MV-4-11 (cell line): Measurements from ENCODE around the gene ATP8A2.
A peak's percentile ranks its signal among the peaks of the same experiment; 100 is the strongest.

Experiments used
- DNase-seq: peaks from one replicate; lab custom pipeline; 2025; lab: John Stamatoyannopoulos, UW

Gene ATP8A2

GRCh38 chr13:25882466-25883357 lies 510.9 kb downstream of the ATP8A2 start:
- no peak for DNase-seq

DNA sequence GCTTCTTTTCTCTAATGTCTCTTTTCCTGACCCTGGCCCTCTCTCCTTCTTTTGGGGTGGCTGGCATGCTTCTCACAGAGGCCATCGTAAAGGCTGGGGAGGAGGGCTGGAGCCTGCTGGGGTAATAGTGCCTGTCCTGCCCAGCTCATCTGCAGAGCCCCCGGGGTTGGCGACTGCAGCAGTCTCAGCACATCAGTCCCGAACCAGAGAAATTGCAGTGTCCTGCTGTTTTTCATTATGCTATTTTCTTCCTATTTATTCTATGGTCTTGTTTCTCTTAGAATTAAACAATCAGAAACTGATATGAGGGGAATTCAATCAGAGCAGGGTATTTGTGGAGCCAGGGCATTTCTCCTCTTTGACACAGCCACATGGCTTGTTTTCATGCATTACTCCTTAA lies 513.6 kb downstream of the ATP8A2 start:
- DNase-seq: no peak

- DNase-seq: no peak
Observed at GRCh38 chr13:25886438-25887214, 514.9 kb downstream of the ATP8A2 start.

DNA sequence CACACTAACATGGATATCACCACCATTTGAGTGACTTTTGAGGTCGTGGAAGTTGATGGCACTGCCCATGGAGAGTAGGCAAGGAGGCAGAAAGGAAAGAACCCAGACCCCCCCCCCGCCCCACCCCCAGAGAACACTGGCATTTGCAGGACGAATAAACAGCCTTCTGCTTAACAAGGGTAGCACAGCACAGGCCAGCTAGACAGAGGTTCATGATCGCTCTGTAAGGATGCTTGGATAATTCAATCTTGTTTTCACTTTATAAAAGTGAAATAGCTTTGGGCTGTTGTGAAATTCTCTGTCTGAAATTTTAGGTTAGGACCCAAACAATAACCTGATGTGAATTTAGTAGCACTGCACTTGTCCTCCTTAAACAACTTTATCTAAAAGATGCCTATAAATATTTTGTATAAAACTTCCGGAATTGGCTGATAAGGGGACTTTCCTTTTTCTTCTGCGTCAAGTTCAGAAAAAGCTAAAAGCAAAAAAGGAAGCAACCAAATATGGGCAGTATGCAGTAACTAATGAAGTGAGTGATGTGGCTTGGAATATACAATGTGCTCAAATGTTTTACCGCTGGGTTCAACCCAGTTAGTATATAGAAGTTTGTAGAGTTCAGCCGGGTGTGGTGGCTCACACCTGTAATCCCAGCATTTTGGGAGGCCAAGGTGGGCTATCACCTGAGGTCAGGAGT lies 516.3 kb downstream of the ATP8A2 start:
- no peak for DNase-seq

GRCh38 chr13:25890671-25891212 lies 519.0 kb downstream of the ATP8A2 start:
- DNase-seq: no peak

GRCh38 chr13:25898991-25899390 lies 527.2 kb downstream of the ATP8A2 start:
- no peak for DNase-seq

GRCh38 chr13:25899464-25899863 lies 527.7 kb downstream of the ATP8A2 start:
- DNase-seq: no peak

DNA sequence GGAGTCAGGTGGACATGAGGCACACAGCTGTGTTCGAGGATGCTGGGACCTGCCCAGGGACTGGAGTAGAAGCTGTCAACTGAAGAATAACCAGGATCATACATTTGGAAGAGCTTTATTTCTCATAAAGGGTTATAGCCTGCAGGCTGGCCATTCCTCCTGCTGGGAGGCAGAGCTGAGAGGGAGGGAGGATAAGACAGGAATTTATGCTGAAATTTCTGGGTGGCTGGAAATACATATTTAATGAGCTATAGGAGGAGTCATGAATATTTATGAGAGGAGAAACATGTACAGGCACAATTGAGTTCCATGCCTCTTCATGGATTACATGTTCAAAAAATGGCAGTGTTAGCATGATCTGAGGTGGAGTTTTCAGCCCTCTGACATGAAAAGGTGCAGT lies 528.2 kb downstream of the ATP8A2 start:
- no peak for DNase-seq

DNA sequence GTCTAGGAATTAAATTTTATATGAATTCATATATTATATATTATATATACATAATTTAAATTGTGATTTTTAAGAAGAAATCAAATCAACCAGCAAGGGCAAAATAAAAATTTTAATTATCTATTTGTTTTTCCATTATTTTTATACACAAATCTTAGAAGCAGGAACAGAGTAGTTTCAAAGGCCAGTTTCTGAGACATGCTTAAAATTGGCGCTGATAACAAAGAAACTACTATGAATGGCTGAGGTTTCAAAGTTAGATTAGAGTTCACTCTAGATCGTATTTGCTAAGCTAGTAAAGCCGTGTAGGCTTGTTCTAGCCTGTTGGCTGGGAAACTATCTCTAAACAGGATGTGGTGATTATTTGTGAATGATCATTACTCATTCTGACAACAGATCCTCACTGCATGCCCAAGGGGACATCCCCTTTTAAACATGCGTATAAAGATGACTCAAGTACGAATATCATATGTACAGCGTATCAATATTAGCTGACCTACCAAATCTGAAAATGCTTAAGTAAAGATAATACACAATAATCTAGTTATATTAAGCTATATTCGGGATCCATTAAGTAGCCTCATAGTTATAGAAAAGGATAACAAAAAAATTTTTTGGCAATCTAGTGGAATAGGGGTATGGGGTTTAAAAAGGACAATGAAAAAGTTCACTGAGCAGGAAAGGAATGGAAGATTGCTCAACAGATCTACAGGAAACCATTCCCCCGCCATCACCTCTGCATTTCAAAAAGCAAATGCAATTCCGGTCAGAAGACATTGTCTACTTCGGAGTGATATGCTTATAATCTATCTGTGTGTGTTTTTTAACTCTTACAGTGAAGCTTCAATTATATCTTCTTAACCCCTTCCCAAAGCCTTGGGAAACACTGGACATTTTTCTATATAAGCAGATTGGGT lies 529.9 kb downstream of the ATP8A2 start:
- peak; percentile 79 for DNase-seq

GRCh38 chr13:25902455-25902854 lies 530.7 kb downstream of the ATP8A2 start:
- no peak for DNase-seq

GRCh38 chr13:25902891-25903341 lies 531.1 kb downstream of the ATP8A2 start:
- no peak for DNase-seq

DNA sequence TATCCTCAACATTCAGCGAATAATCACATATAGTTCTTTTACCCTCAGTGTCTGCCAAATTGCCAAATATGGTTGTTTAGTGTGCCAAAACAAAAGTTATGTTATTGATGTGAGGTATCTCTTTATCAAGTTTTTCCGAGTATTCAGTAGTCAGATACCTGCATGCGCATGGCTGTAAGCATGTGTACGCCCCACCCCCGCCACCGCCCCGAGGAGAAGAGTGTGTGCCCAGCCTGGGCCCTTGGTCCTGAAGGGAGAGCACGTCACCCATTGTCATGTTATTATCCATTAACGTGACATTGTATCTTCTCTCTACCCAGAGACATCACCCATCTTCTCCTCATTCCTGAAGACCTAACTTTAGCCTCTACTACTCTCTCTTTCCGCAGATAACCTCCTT lies 533.1 kb downstream of the ATP8A2 start:
- no peak for DNase-seq

GRCh38 chr13:25905611-25906010 lies 533.8 kb downstream of the ATP8A2 start:
- no peak for DNase-seq

DNA sequence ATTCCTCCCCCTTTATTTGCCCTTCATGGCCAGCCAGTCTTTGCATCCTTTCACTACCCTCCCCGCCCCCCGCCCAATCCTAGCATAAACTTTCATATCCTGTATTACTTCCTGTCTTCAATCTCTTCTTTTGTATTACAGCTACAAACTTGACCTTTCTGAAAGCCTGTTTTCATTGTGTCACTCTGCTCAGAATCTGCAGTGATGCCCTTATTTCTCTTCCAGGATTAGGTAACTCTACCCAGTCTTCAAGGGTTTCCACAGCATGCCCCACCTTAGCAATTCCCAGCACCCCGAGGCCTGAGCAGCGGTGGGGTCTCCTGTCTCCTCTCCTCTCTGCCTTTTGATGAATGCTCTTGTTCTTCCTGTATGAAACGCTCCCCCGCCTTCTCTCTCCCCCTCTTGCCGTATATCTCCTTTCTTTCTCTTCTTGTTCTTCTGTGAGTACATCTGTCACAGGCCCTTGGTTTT lies 534.5 kb downstream of the ATP8A2 start:
- DNase-seq: peak; percentile 15

GRCh38 chr13:25908366-25908765 lies 536.6 kb downstream of the ATP8A2 start:
- no peak for DNase-seq

- no peak for DNase-seq
Observed at GRCh38 chr13:25910243-25910642, 538.5 kb downstream of the ATP8A2 start.

- DNase-seq: no peak
Observed at GRCh38 chr13:25910991-25911419, 539.2 kb downstream of the ATP8A2 start.

GRCh38 chr13:25912961-25913360 lies 541.2 kb downstream of the ATP8A2 start:
- DNase-seq: no peak

DNA sequence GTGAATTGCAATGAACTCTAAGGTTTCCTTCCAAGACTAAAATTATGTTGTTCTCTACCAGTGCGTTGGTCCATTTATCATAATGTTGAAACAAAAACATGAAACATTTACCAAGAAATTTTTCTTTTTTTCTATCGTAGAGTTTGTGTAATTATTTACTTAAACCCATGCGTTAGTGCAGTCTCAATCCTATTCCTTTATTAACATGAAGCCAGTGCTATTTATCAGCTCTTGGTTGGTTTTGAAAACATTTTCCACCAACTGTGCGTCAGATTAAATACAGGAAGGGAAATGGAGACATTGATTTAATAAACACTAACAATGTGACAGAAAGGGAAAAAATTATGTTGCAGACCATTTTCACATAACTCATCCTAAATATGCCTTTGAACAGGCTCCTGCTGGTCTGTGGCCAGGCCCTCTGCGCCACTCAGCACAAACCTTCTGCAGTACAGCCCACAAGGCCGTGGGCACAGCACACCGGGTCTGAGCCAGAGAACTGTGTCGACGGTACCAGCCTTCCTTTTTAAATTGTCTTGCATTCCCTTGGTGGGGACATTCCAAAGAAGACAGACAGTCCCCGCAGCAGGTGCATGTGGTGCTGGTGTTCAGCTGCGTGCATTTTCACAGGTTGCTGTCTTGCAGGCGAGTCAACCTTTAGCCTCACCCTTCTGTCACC lies 544.2 kb downstream of the ATP8A2 start:
- no peak for DNase-seq

DNA sequence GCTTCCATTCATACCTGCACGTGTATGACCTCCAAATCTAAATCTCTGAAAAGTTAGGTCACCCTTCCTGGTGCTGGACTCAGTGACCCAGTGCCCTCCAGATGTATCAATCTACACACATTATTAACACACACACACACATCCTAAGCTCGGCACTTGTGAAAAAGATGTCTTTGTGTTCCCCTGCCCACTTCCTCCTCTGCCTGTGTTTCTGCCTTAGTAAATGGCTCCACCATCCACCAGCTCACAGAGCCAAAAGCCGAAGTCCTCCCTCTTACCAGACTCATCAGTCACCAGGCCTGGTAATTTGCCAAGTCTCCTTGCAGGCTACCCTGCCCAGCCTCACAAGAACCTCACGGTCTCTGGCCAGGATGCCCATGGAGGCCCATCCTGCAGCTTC lies 548.5 kb downstream of the ATP8A2 start:
- peak; percentile 55 for DNase-seq
